AG04449 (cell line): ENCODE data around the gene GFOD1.
A peak's percentile ranks its signal among the peaks of the same experiment; 100 is the strongest.

ENCODE experiments used
- CTCF ChIA-PET: fragments of 350-600 bp; formaldehyde crosslinking; extraction: SDS; loops from one replicate; lab custom pipeline; 2021; ENCODE audit warnings: antibody characterized with exemption; lab: Yijun Ruan, JAX
- POLR2A ChIA-PET: fragments of 400-600, 350-600 bp; formaldehyde crosslinking; extraction: SDS; loops from one replicate; lab custom pipeline; 2020; ENCODE audit warnings: antibody characterized with exemption, inconsistent platforms; lab: Yijun Ruan, JAX
- DNase-seq: peaks from one replicate; pipeline ENCODE4 v3.0.0-alpha.2; 2010; ENCODE audit warnings: low read depth, low spot score
- H3K4me3 ChIP-seq: 2 replicates; pipeline ENCODE4 v1.5.1; 2011; ENCODE audit warnings: low read depth, mild to moderate bottlenecking, control low read depth, low read length
- CTCF ChIP-seq: IDR thresholded peaks from one replicate; pipeline ENCODE4 v1.5.1; 2011; ENCODE audit warnings: mild to moderate bottlenecking, moderate library complexity, low read length, control low read depth, inconsistent platforms; ENCODE audit not compliant: insufficient read depth; ENCODE audit errors: missing control alignments

The GFOD1 gene

DNA sequence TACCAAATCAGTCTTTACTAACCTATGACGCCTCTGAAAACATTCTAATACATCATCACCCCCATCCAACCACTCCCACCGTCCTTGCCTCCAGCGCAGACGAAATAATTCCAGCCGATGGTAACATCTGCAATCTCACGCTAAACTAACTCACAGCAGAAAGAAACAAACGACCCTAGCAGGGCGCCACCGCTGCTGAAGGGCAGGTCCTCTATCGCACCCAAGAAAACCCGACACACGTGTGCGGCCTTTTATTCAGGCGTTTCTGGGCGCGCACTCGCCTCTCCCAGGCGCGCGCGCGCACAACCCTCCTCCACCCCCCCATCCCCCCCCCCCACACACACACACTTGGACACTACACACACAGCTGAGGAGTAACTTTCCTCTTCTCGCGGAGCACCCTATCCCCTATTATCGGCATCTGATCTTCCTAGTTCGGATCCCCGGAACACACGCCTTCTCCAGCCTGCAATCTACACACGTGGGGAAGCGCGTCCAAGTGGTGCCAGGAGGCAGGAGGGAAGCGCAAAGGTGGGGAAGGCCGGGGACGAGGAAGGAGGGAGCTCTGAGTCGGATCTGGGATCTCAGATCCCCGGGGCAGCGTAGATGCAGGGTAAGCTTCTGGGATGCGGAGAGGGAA is 1.4 kb downstream of the GFOD1 start:
- CTCF ChIA-PET, result interaction anchor here (1.0 to 2.1 kb wide), 3 partner anchors 11 to 155 kb away, joined by 3 to 6 read pairs (median 3); no protein-coding TSS in a partner anchor
- POLR2A ChIA-PET, result interaction anchor here (0.9 to 1.3 kb wide), 2 partner anchors 129 to 130 kb away, joined by 3 to 5 read pairs; partner anchors contain the start of gene NOL7
- H3K4me3 ChIP-seq, result peak overlapping the region; percentile 68
- no peak for TF ChIP-seq CTCF
- DNase-seq, result no peak

GRCh38 chr6:13485303-13485702 is 2.1 kb downstream of the GFOD1 start:
- DNase-seq, result no peak
- H3K4me3 ChIP-seq, result peak overlapping the region; percentile 68
- POLR2A ChIA-PET, result no interaction called here
- TF ChIP-seq CTCF, result no peak
- CTCF ChIA-PET, result interaction anchor here (1.1 to 2.1 kb wide), 3 partner anchors 11 to 130 kb away, joined by 3 to 6 read pairs (median 3); no protein-coding TSS in a partner anchor

DNA sequence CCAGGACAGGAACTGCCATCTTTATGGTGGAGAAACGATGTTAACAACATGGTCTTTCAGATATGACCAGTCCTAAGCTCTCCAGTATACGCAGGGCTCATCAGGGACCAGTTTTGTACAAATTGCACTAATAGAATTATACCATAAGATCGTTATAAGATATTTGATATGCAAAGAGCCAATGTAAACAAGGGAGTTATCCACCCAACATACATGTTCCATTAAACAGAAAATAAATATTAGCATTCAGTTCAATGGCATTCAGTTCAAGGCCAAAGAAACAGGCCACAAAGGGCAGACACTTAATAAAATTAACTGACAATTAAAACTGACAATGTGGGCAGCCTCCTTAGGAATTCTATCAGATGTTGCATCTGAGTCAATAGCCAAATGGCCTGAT is 2.6 kb downstream of the GFOD1 start:
- CTCF ChIA-PET, result interaction anchor here (1.1 to 2.1 kb wide), 3 partner anchors 12 to 130 kb away, joined by 3 to 6 read pairs (median 3); no protein-coding TSS in a partner anchor

DNA sequence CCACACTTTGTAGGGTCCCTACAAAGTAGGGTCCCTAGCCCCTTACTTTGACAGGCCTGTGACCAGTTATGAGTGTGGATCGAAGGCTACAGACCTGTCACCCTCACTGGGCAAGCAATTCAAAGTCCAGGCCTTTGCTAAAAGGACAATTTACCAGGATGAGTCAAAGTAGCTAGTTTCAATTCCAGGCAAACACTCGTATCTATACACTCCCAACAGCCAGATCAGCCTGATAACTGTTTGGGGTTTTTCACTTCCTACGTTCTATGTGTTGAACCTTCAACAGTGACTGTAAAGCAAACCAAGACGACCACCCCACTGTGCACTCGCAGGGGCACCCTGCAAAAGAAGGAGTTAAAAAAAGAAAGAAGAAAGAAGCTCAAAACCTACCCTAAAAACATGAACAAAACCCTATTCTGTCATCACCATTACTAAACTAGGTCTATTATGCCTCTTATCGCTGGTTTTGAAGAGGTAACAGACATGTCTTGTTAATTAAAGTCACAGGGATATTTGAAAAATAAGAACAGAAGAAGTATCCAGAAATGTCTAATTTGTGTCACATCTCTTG is 3.2 kb downstream of the GFOD1 start:
- ChIA-PET POLR2A (no interaction called here), CTCF (interaction anchor here (1.5 kb wide), 1 partner anchor 129 kb away, joined by 3 read pairs; no protein-coding TSS in a partner anchor)
- DNase-seq, result no peak
- TF ChIP-seq CTCF, result no peak
- H3K4me3 ChIP-seq, result no peak overlapping the region

More for the DNA sequence above, 2.6 kb downstream of the GFOD1 start:
- POLR2A ChIA-PET, result no interaction called here
- TF ChIP-seq CTCF, result no peak
- DNase-seq, result no peak
- no peak overlapping the region for H3K4me3 ChIP-seq

GRCh38 chr6:13480631-13481501 is 6.5 kb downstream of the GFOD1 start:
- H3K4me3 ChIP-seq, result no peak overlapping the region
- no peak for TF ChIP-seq CTCF
- DNase-seq, result no peak
- POLR2A ChIA-PET, result no interaction called here
- CTCF ChIA-PET, result interaction anchor here (0.7 kb wide), 1 partner anchor 14 kb away, joined by 3 read pairs; no protein-coding TSS in a partner anchor
